H1 (cell line): ENCODE measurements around the gene TM7SF3. TPM values are rescaled to one million over a fixed set of nuclear protein-coding genes. Genes with fewer than 3 reads are reported as not detected.

ENCODE experiments used
- CTCF ChIA-PET: fragments of 300-600 bp; sonication (Branson Sonifier 250); formaldehyde crosslinking; loops from one replicate; lab custom pipeline; 2021; ENCODE audit not compliant: partially characterized antibody; lab: Charles Lee
- POLR2A ChIA-PET: fragments of 300-600 bp; sonication (Branson Sonifier 250); formaldehyde crosslinking; loops from one replicate; lab custom pipeline; 2021; ENCODE audit warnings: inconsistent platforms; ENCODE audit not compliant: partially characterized antibody; lab: Charles Lee
- DNase-seq, 2 experiments: peaks; one replicate each; pipeline versions ENCODE4 v3.0.0 to v3.0.0-alpha.2; 2010 to 2022; ENCODE audit warnings: low spot score in 2 of 2, low read depth in 1 of 2, mixed read lengths in 1 of 2
- FAIRE-seq: peaks from 2 replicates; lab custom pipeline; 2011; peaks lifted over from hg19 to GRCh38; lab: Jason Lieb, UNC
- H2AFZ ChIP-seq: 2 replicates; pipeline ENCODE4 v1.8.1; 2012; ENCODE audit warnings: low read length, inconsistent platforms
- H2AK5ac ChIP-seq: 2 replicates; pipeline ENCODE4 v1.6.1; 2013; ENCODE audit warnings: low read depth, low read length
- H2BK120ac ChIP-seq: replicated peaks from 2 replicates; pipeline ENCODE3; 2013; ENCODE audit warnings: low read depth, low read length, inconsistent platforms
- H2BK12ac ChIP-seq: 2 replicates; pipeline ENCODE4 v1.6.1; 2013; ENCODE audit warnings: low read depth, low read length
- H2BK15ac ChIP-seq: 2 replicates; pipeline ENCODE4 v1.6.1; 2013; ENCODE audit warnings: low read length
- H2BK20ac ChIP-seq: 2 replicates; pipeline ENCODE4 v1.6.1; 2013; ENCODE audit warnings: low read length
- H2BK5ac ChIP-seq: 2 replicates; pipeline ENCODE4 v1.6.1; 2013; ENCODE audit warnings: low read depth, low read length
- H3K14ac ChIP-seq: 2 replicates; pipeline ENCODE4 v1.6.1; 2013; ENCODE audit warnings: inconsistent platforms; ENCODE audit not compliant: insufficient read length
- H3K18ac ChIP-seq: 2 replicates; pipeline ENCODE4 v1.6.1; 2013; ENCODE audit warnings: low read length; ENCODE audit errors: extremely low read depth
- H3K23ac ChIP-seq: 2 replicates; pipeline ENCODE4 v1.6.1; 2013; ENCODE audit warnings: inconsistent platforms; ENCODE audit not compliant: insufficient read length
- H3K23me2 ChIP-seq: 2 replicates; pipeline ENCODE4 v1.6.1; 2013; ENCODE audit warnings: low read depth, low read length
- H3K27ac ChIP-seq: 2 replicates; pipeline ENCODE4 v1.6.1; 2011; ENCODE audit warnings: low read depth, low read length, inconsistent platforms
- H3K27me3 ChIP-seq, 4 experiments: replicated peaks in 1 of 4; 1 replicate in 1 of 4; 2 replicates in 3 of 4; pipeline versions ENCODE4 v1.6.1 to v1.8.1; 2011 to 2013; ENCODE audit warnings: low read length in 3 of 4, mild to moderate bottlenecking in 3 of 4, inconsistent platforms in 2 of 4, mixed read lengths in 2 of 4, moderate library complexity in 1 of 4; ENCODE audit not compliant: control insufficient read depth in 3 of 4, insufficient read depth in 3 of 4; ENCODE audit errors: extremely low read depth in 1 of 4
- H3K36me3 ChIP-seq, 4 experiments: 2 replicates each; pipeline versions ENCODE4 v1.6.1 to v1.8.1; 2011 to 2013; ENCODE audit warnings: mild to moderate bottlenecking in 4 of 4, low read length in 3 of 4, moderate library complexity in 2 of 4, control low read depth in 1 of 4, inconsistent platforms in 1 of 4; ENCODE audit not compliant: insufficient read depth in 4 of 4, control insufficient read depth in 2 of 4
- H3K4ac ChIP-seq: replicated peaks from 2 replicates; pipeline ENCODE3; 2013; ENCODE audit warnings: low read length, low read depth, mixed read lengths, inconsistent platforms; ENCODE audit not compliant: insufficient read length
- H3K4me1 ChIP-seq, 4 experiments: replicated peaks in 1 of 4; 1 replicate in 1 of 4; 2 replicates in 3 of 4; pipeline versions ENCODE4 v1.6.1 to v1.8.1; 2011 to 2013; ENCODE audit warnings: low read length in 3 of 4, inconsistent platforms in 2 of 4, mixed read lengths in 1 of 4; ENCODE audit not compliant: insufficient read depth in 4 of 4, control insufficient read depth in 3 of 4
- H3K4me2 ChIP-seq, 2 experiments: 2 replicates each; pipeline versions ENCODE4 v1.6.1 to v1.8.1; 2011 to 2013; ENCODE audit warnings: low read depth in 2 of 2, low read length in 2 of 2, control low read depth in 1 of 2, inconsistent platforms in 1 of 2, mild to moderate bottlenecking in 1 of 2; ENCODE audit not compliant: insufficient read depth in 1 of 2
- H3K4me3 ChIP-seq, 4 experiments: fragments of 200-600, 300-600 bp in 1 of 4; sonication (generic), shearing (Covaris generic), sonication (Bioruptor Twin) in 1 of 4; 2 replicates each; pipeline versions ENCODE4 v1.5.1 to v1.8.1; 2011 to 2016; ENCODE audit warnings: low read length in 4 of 4, low read depth in 3 of 4, control low read depth in 2 of 4, inconsistent platforms in 2 of 4, mild to moderate bottlenecking in 2 of 4, mixed read lengths in 1 of 4, moderate library complexity in 1 of 4; ENCODE audit not compliant: insufficient read depth in 2 of 4; ENCODE audit errors: extremely low read depth in 1 of 4
- H3K56ac ChIP-seq: replicated peaks from 2 replicates; pipeline ENCODE3; 2013; ENCODE audit warnings: low read depth, mild to moderate bottlenecking, mixed read lengths, low read length, inconsistent platforms; ENCODE audit not compliant: insufficient read length
- H3K79me1 ChIP-seq: 2 replicates; pipeline ENCODE4 v1.6.1; 2013; ENCODE audit warnings: low read depth, low read length, control low read depth
- H3K79me2 ChIP-seq, 2 experiments: 2 replicates each; pipeline versions ENCODE4 v1.6.1 to v1.8.1; 2012 to 2013; ENCODE audit warnings: low read length in 2 of 2, mild to moderate bottlenecking in 2 of 2, inconsistent platforms in 1 of 2; ENCODE audit not compliant: insufficient read depth in 2 of 2, control insufficient read depth in 1 of 2
- H3K9ac ChIP-seq, 4 experiments: replicated peaks in 1 of 4; 1 replicate in 1 of 4; 2 replicates in 3 of 4; pipeline versions ENCODE4 v1.6.1 to v1.8.1; 2011 to 2013; ENCODE audit warnings: low read depth in 3 of 4, low read length in 3 of 4, control low read depth in 2 of 4, mild to moderate bottlenecking in 2 of 4, moderate library complexity in 2 of 4, inconsistent platforms in 1 of 4; ENCODE audit errors: extremely low read depth in 1 of 4
- H3K9me3 ChIP-seq, 2 experiments: 2 replicates each; pipeline versions ENCODE4 v1.6.1 to v1.8.1; 2012 to 2013; ENCODE audit warnings: mild to moderate bottlenecking in 2 of 2, moderate library complexity in 2 of 2, control low read depth in 1 of 2, inconsistent platforms in 1 of 2, low read depth in 1 of 2, low read length in 1 of 2, mixed read lengths in 1 of 2; ENCODE audit not compliant: insufficient read depth in 2 of 2
- H4K20me1 ChIP-seq, 2 experiments: replicated peaks in 1 of 2; 2 replicates each; pipeline versions ENCODE3 to v1.8.1; 2011 to 2013; ENCODE audit warnings: inconsistent platforms in 2 of 2, low read length in 2 of 2, mild to moderate bottlenecking in 1 of 2; ENCODE audit not compliant: insufficient read depth in 2 of 2, control insufficient read depth in 1 of 2
- H4K5ac ChIP-seq: 2 replicates; pipeline ENCODE4 v1.6.1; 2013; ENCODE audit warnings: low read length, low read depth, mixed read lengths, inconsistent platforms; ENCODE audit not compliant: insufficient read length
- H4K8ac ChIP-seq: 2 replicates; pipeline ENCODE4 v1.8.0; 2013; ENCODE audit warnings: mild to moderate bottlenecking, moderate library complexity, low read length, inconsistent platforms; ENCODE audit not compliant: insufficient read depth; ENCODE audit errors: extremely low read depth
- H4K91ac ChIP-seq: replicated peaks from 2 replicates; pipeline ENCODE3; 2013; ENCODE audit warnings: low read length, mixed read lengths, inconsistent platforms; ENCODE audit not compliant: insufficient read length
- BACH1 ChIP-seq: IDR thresholded peaks from 2 replicates; pipeline ENCODE4 v1.6.1; 2012; ENCODE audit warnings: low read length, improper control_type of control experiment
- BRCA1 ChIP-seq: IDR thresholded peaks from 2 replicates; pipeline ENCODE4 v1.6.1; 2012; ENCODE audit warnings: low read depth, low read length, improper control_type of control experiment
- CHD1 ChIP-seq: IDR thresholded peaks from 2 replicates; pipeline ENCODE4 v1.6.1; 2012; ENCODE audit warnings: low read depth, low read length, improper control_type of control experiment
- CTBP2 ChIP-seq: IDR thresholded peaks from 2 replicates; pipeline ENCODE4 v1.7.0; 2011; ENCODE audit warnings: borderline replicate concordance, mild to moderate bottlenecking, moderate library complexity, mixed read lengths, low read length; ENCODE audit not compliant: insufficient read depth, insufficient read length
- NRF1 ChIP-seq: IDR thresholded peaks from 2 replicates; pipeline ENCODE4 v1.6.1; 2011; ENCODE audit warnings: mild to moderate bottlenecking, low read depth, low read length, improper control_type of control experiment
- PHF8 ChIP-seq: fragments of 200-600 bp; sonication (generic); conservative IDR thresholded peaks from 2 replicates; pipeline ENCODE4 v1.7.1; 2012; ENCODE audit warnings: low read depth, mild to moderate bottlenecking, inconsistent platforms, low read length, moderate library complexity
- POU5F1 ChIP-seq: IDR thresholded peaks from 2 replicates; pipeline ENCODE4 v1.6.1; 2011; ENCODE audit warnings: low read depth, mild to moderate bottlenecking, low read length, moderate library complexity
- SAP30 ChIP-seq: fragments of 300-600 bp; sonication (generic); IDR thresholded peaks from 2 replicates; pipeline ENCODE4 v1.7.1; 2012; ENCODE audit warnings: low read length, moderate library complexity, mild to moderate bottlenecking, inconsistent platforms; ENCODE audit not compliant: insufficient read depth, insufficient replicate concordance
- SIN3A ChIP-seq, 2 experiments: IDR thresholded peaks in 1 of 2; conservative IDR thresholded peaks in 1 of 2; 2 replicates each; pipeline ENCODE4 v1.6.1; 2011 to 2012; ENCODE audit warnings: low read length in 2 of 2, improper control_type of control experiment in 1 of 2, low read depth in 1 of 2, mild to moderate bottlenecking in 1 of 2
- YY1 ChIP-seq: IDR thresholded peaks from 2 replicates; pipeline ENCODE4 v1.6.1; 2011; ENCODE audit warnings: low read depth, mild to moderate bottlenecking, low read length
- ZNF274 ChIP-seq: IDR thresholded peaks from 2 replicates; pipeline ENCODE4 v1.7.0; 2012; ENCODE audit warnings: low read length, borderline replicate concordance; ENCODE audit errors: extremely low read depth
- WGBS, 2 experiments: shearing (Covaris generic) in 1 of 2; methylation state at CpG; one replicate each; pipeline versions ENCODE4 v1.1.6 to v1.1.7; 2013 to 2015; ENCODE audit warnings: low lambda C conversion rate in 2 of 2, mixed read lengths in 2 of 2, inconsistent platforms in 1 of 2, low coverage in 1 of 2, missing lambda C conversion rate in 1 of 2; ENCODE audit not compliant: insufficient replicate concordance in 2 of 2, insufficient coverage in 1 of 2, insufficient read length in 1 of 2; ENCODE audit errors: extremely low coverage in 1 of 2, missing lambda C conversion rate in 1 of 2; 5-methylcytosine and 5-hydroxymethylcytosine counted together
- polyA plus RNA-seq, 7 experiments: library from polyadenylated mRNA; depleted of rRNA in 3 of 7; stranded (reverse) in 5 of 7; unstranded in 2 of 7; fragments of >200 nt in 5 of 7; fragments of 200-250 nt in 2 of 7; gene quantifications; 1 replicate in 5 of 7; 2 replicates in 1 of 7; 4 replicates in 1 of 7; pipeline versions ENCODE4 v1.2.1 to v1.2.3, GENCODE V29; 2011 to 2013; ENCODE audit warnings: missing spikeins in 2 of 7, mixed read lengths in 2 of 7
- total RNA-seq: library from RNA; stranded (reverse); fragmentation: NEBNext Ultra II Directional; extraction: Animal tissue kit (Norgen Biotek cat#: 25700); gene quantifications from 2 replicates; pipeline ENCODE4 v1.2.1, GENCODE V29; 2021

The TM7SF3 gene
- total and polyA plus RNA-seq, 2 of the 8 experiments (the other 6 are each of a cell fraction or from before 2014, with no cell fraction given), result 57.9 to 77.2 TPM

DNA sequence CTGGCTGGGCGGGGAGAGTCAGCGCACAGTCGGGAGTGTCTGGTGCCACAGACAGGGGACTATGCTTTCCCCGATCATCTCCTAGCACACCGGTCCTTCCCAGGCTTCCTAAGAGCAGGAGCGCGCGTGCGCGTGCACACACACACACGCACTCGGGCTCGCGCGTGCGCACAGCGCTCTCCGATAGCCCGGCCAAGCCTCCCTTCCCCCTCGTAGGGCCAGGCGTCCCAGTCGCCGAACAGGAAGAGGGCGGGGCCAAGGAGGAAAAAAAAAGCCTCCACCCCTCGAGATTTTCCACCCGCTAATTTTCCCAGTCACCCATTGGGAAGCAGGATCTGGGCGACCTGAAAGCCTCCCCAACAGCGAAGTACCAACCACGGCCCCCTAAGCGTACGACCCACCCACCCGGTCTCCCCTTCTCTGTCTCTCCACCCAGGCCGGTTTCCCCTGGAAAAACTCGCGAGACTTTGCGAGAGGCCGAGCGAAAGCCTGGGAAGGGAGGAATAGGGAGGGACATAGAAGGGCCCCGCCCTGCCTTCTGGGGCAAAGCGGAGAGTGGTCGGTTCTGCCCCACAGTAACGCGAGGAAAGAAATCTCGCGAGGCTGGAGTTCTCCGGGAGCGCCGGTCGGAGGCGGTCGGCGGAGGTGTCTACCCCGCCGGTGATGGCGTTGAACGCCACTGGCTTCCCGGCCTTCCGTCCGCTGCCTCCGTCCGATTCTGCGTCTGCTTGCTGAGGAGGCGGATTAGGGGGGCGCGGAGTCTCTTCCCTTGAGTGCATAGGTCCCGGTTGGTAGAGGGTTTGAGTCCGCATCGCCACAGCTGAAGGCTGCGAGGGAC lies 76.1 kb downstream of the TM7SF3 start, which contains the start of the genes FGFR1OP2 and INTS13:
Gene FGFR1OP2 (plus strand): TSS at position 608 of the 838 bp plus-strand sequence. CDS start 15,689 bp downstream, outside the sequence.
Gene INTS13 (minus strand): TSS at position 119 of the 838 bp plus-strand sequence. CDS start 1,178 bp downstream, outside the sequence.
- Histone ChIP-seq H3K18ac (peak within 1 kb of the TSS; percentile 76), H4K5ac (peak within 1 kb of the TSS; percentile 94), H4K8ac (peak within 1 kb of the TSS; percentile 98), H2BK5ac (peak within 1 kb of the TSS; percentile 84), H3K23ac (no peak within 1 kb of the TSS), H2AFZ (peak within 1 kb of the TSS; percentile 92), H3K56ac (peak within 1 kb of the TSS; percentile 91), H4K91ac (no peak within 1 kb of the TSS), H2BK15ac (0 out of 2 replicates have a peak within 1 kb of the TSS, but pooled peaks have one; percentile 53), H2BK120ac (no peak within 1 kb of the TSS), H3K23me2 (peaks cover 5% of the 10 kb centered on the region), H2AK5ac (no peak within 1 kb of the TSS), H3K14ac (no peak within 1 kb of the TSS), H3K79me2 (peaks cover 5 to 81% of the 10 kb centered on the region in 2 experiments; a peak in 3 of 4 replicates), H3K27me3 (no peaks in the 10 kb centered on the region), H3K9ac (peak within 1 kb of the TSS; percentile 93 to 97 (median 95)), H2BK20ac (no peak within 1 kb of the TSS), H3K27ac (peak within 1 kb of the TSS; percentile 85), H4K20me1 (peaks cover 4% of the 10 kb centered on the region in 2 experiments), H3K36me3 (peaks cover 0 to 6% (median 0%) of the 10 kb centered on the region in 4 experiments; a peak in 1 of 8 replicates), H3K79me1 (peaks cover 2% of the 10 kb centered on the region; the same call in 1 of the 2 replicates), H3K4ac (no peak within 1 kb of the TSS), H2BK12ac (no peak within 1 kb of the TSS), H3K4me1 (peaks cover 0 to 5% (median 3%) of the 10 kb centered on the region in 4 experiments; a peak in 6 of 7 replicates), H3K4me2 (peak within 1 kb of the TSS; percentile 63 to 90), H3K9me3 (no peaks in the 10 kb centered on the region), H3K4me3 (peak within 1 kb of the TSS; percentile 93 to 97 (median 96))
- WGBS, 2 experiments, result 2% methylated on average over 55 of the region's 69 CpGs; no CpG with 5 or more reads in 1 of the 2 experiments
- ChIA-PET CTCF (no interaction called here), POLR2A (interaction anchor here (0.7 to 1.2 kb wide), 8 partner anchors 15 to 395 kb away, joined by 3 to 4 read pairs (median 3); partner anchors contain the start of genes BMAL2, ITPR2 and TM7SF3)
- peak; percentile 90 to 97 for DNase-seq
- no peak for FAIRE-seq
- TF ChIP-seq CTBP2, result no peak
- peak; percentile 89 for TF ChIP-seq BRCA1
- no peak for TF ChIP-seq SAP30
- TF ChIP-seq ZNF274, result no peak
- TF ChIP-seq SIN3A (conservative IDR thresholded peaks at IDR 0.05 in 1 of 2, IDR thresholded peaks at IDR 0.05 in 1 of 2; ENCODE audit: low read depth in 1 of 2, low read length in 2 of 2), result 0 out of 4 replicates have a peak, but pooled peaks have one; percentile 38 to 54
- peak; percentile 93 for TF ChIP-seq NRF1
- TF ChIP-seq CHD1, result no peak
- peak; percentile 70 for TF ChIP-seq BACH1
- peak; percentile 98 for TF ChIP-seq PHF8
- TF ChIP-seq POU5F1, result no peak
- TF ChIP-seq YY1, result peak; percentile 82
